Measurements from ENCODE around the gene CYP20A1. TPM values are rescaled to one million over a fixed set of nuclear protein-coding genes. Genes with fewer than 3 reads are reported as not detected.
"Not testable (repeated sequence)": the region's sequence is repeated elsewhere in the genome, so short reads cannot be mapped to it uniquely, and the experiment has no call there.

The CYP20A1 gene
- total RNA-seq (2021; ENCODE audit: unreplicated experiment) (19.8 TPM), Bru-seq, nascent RNA (percentile 77 among the genes with signal in this experiment), BruChase-seq, experiment 1, labeled RNA remaining after a 2-hour chase (percentile 71 among the genes with signal in this experiment), BruChase-seq, experiment 2, labeled RNA remaining after a 6-hour chase (percentile 78 among the genes with signal in this experiment)
- 11.3 TPM for polyA plus RNA-seq (2012; ENCODE audit: insufficient read length)
- long read RNA-seq, transcript CYP20A1-201 (13 exons, 1,949 nt), result major isoform, 19 of 50 reads
- long read RNA-seq, transcript CYP20A1-207 (11 exons, 1,359 nt), result minor isoform, 5 of 50 reads
- long read RNA-seq, partial matches to known transcripts, result 1 of 50 reads
- long read RNA-seq, other reads (novel, unspliced or antisense), result 22 of 50 reads

DNA sequence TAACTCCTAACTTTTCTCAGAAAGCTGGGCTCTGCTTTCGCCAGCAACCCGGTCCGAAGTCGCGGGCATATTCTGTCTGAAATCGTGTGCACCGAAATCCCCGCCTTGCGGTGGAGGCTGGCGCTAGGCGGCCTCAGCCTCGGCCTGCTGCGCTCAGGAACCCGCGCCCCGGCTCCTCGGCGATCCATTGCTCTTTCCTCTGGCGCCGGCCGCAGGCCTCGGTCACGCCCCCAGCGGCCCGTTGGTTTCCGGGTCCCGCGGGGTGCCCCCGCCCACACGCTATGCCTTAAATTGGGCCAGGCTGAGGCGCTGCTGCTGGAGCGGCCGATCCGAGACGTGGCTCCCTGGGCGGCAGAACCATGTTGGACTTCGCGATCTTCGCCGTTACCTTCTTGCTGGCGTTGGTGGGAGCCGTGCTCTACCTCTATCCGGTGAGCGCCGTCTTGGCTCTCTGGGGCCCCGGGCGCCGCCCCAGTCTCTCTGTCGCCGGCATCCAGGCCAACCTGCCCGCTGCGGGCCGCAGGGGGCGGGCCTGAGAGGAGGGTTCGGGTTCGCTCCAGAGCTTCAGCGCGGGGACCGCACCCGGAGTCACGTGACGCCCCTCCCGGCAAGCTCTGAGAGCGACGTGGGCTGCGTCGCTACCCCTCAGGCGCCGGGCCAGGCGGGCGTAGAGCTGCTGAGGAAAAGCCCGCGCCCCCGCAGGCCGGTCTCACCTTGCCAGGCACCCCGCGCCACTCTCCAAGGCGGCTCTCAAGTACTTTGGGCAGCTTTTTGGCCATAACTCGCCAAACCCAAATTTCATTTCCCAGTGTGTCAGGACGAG, at the start of gene CYP20A1:
Gene CYP20A1 (plus strand): TSS at position 315 of the 823 bp plus-strand sequence. CDS start 45 bp downstream, at position 360.
- no TSS peak for BruUV-seq (replicated peaks)
- peak; percentile 80 for DNase-seq (ENCODE audit: low read depth, low spot score)
- intact Hi-C loops (cut with micrococcal nuclease; ENCODE audit: unreplicated experiment), result no loop called here
- peak within 1 kb of the TSS; percentile 95 for H3K27ac ChIP-seq (ENCODE audit: low read length)
- in situ Hi-C loops (cut with HindIII; ENCODE audit: low pct_unique_long_range_greater_than_20kb, low sequenced_read_pairs), result no loop called here
- peak; percentile 95 for ATAC-seq
- H3K4me3 ChIP-seq (ENCODE audit: low read depth in 2 of 2, low read length in 2 of 2), result peak within 1 kb of the TSS; percentile 92 to 100
- POLR2A ChIA-PET, result interaction anchor here (0.9 to 1.0 kb wide), 2 partner anchors 11 to 171 kb away, joined by 3 to 4 read pairs; no protein-coding TSS in a partner anchor
- H3K4me1 ChIP-seq (ENCODE audit: control insufficient read depth, insufficient read depth, low read length), result peaks cover 15% of the 10 kb centered on the region
- no peaks in the 10 kb centered on the region for H3K27me3 ChIP-seq (ENCODE audit: control insufficient read depth, insufficient read depth, low read length)
- CTCF ChIA-PET, result interaction anchor here (0.5 kb wide), 1 partner anchor 24 kb away, joined by 8 read pairs; no protein-coding TSS in a partner anchor
- TF ChIP-seq TCF7L2 (IDR thresholded peaks at IDR 0.05; ENCODE audit: low read depth, low read length) (0 out of 2 replicates have a peak, but pooled peaks have one; percentile 48), SIN3A (IDR thresholded peaks at IDR 0.05; ENCODE audit: borderline replicate concordance, insufficient read depth, low read depth, low read length) (peak; percentile 78; the same call in 1 of the 2 replicates), POLR2AphosphoS5 (IDR thresholded peaks at IDR 0.05; ENCODE audit: low read depth, low read length) (peak; percentile 96)
- TF ChIP-seq, protein P1, sequence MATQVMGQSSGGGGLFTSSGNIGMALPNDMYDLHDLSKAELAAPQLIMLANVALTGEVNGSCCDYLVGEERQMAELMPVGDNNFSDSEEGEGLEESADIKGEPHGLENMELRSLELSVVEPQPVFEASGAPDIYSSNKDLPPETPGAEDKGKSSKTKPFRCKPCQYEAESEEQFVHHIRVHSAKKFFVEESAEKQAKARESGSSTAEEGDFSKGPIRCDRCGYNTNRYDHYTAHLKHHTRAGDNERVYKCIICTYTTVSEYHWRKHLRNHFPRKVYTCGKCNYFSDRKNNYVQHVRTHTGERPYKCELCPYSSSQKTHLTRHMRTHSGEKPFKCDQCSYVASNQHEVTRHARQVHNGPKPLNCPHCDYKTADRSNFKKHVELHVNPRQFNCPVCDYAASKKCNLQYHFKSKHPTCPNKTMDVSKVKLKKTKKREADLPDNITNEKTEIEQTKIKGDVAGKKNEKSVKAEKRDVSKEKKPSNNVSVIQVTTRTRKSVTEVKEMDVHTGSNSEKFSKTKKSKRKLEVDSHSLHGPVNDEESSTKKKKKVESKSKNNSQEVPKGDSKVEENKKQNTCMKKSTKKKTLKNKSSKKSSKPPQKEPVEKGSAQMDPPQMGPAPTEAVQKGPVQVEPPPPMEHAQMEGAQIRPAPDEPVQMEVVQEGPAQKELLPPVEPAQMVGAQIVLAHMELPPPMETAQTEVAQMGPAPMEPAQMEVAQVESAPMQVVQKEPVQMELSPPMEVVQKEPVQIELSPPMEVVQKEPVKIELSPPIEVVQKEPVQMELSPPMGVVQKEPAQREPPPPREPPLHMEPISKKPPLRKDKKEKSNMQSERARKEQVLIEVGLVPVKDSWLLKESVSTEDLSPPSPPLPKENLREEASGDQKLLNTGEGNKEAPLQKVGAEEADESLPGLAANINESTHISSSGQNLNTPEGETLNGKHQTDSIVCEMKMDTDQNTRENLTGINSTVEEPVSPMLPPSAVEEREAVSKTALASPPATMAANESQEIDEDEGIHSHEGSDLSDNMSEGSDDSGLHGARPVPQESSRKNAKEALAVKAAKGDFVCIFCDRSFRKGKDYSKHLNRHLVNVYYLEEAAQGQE (IDR thresholded peaks at IDR 0.05; ENCODE audit: insufficient read depth in 1 of 2, low read depth in 2 of 2, low read length in 1 of 2), result 0 out of 4 replicates have a peak, but pooled peaks of 1 of the 2 experiments have one; percentile 33
- TF ChIP-seq, protein P2, sequence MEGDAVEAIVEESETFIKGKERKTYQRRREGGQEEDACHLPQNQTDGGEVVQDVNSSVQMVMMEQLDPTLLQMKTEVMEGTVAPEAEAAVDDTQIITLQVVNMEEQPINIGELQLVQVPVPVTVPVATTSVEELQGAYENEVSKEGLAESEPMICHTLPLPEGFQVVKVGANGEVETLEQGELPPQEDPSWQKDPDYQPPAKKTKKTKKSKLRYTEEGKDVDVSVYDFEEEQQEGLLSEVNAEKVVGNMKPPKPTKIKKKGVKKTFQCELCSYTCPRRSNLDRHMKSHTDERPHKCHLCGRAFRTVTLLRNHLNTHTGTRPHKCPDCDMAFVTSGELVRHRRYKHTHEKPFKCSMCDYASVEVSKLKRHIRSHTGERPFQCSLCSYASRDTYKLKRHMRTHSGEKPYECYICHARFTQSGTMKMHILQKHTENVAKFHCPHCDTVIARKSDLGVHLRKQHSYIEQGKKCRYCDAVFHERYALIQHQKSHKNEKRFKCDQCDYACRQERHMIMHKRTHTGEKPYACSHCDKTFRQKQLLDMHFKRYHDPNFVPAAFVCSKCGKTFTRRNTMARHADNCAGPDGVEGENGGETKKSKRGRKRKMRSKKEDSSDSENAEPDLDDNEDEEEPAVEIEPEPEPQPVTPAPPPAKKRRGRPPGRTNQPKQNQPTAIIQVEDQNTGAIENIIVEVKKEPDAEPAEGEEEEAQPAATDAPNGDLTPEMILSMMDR (IDR thresholded peaks at IDR 0.05), result peak; percentile 57
- H3K9me3 ChIP-seq (ENCODE audit: control insufficient read depth, insufficient read depth, low read depth, low read length), result no peaks in the 10 kb centered on the region
- H3K36me3 ChIP-seq (ENCODE audit: control insufficient read depth, insufficient read depth, low read length), result no peaks in the 10 kb centered on the region; the same call in 1 of the 2 replicates

DNA sequence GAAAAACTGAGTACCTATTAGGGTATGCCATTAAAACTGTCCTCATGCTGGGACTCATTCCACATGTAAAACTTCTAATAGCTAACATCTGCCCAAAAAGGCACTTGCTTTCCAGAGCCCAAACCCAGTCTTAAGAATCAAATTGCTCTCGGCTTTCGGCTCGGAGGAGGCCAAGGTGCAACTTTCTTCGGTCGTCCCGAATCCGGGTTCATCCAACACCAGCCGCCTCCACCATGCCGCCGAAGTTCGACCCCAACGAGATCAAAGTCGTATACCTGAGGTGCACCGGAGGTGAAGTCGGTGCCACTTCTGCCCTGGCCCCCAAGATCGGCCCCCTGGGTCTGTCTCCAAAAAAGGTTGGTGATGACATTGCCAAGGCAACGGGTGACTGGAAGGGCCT, 48.3 kb upstream of the CYP20A1 start:
- POLR2A ChIA-PET; H3K4me3 ChIP-seq (ENCODE audit: low read depth in 2 of 2, low read length in 2 of 2); H3K27ac ChIP-seq (ENCODE audit: low read length); CTCF ChIA-PET; H3K36me3 ChIP-seq (ENCODE audit: control insufficient read depth, insufficient read depth, low read length); DNase-seq (ENCODE audit: low read depth, low spot score); intact Hi-C loops (cut with micrococcal nuclease; ENCODE audit: unreplicated experiment); ATAC-seq; H3K27me3 ChIP-seq (ENCODE audit: control insufficient read depth, insufficient read depth, low read length); H3K9me3 ChIP-seq (ENCODE audit: control insufficient read depth, insufficient read depth, low read depth, low read length); in situ Hi-C loops (cut with HindIII; ENCODE audit: low pct_unique_long_range_greater_than_20kb, low sequenced_read_pairs); BruUV-seq (replicated peaks); H3K4me1 ChIP-seq (ENCODE audit: control insufficient read depth, insufficient read depth, low read length): not testable (repeated sequence)

DNA sequence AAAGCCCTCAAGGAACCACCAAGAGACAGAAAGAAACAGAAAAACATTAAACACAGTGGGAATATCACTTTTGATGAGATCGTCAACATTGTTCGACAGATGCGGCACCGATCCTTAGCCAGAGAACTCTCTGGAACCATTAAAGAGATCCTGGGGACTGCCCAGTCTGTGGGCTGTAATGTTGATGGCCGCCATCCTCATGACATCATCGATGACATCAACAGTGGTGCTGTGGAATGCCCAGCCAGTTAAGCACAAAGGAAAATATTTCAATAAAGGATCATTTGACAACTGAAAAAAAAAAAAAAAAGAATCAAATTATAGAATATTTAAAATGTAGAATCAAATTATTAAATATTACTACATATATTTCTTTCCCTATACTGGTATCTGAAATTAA, 47.8 kb upstream of the CYP20A1 start:
- BruUV-seq (replicated peaks); H3K36me3 ChIP-seq (ENCODE audit: control insufficient read depth, insufficient read depth, low read length); intact Hi-C loops (cut with micrococcal nuclease; ENCODE audit: unreplicated experiment); in situ Hi-C loops (cut with HindIII; ENCODE audit: low pct_unique_long_range_greater_than_20kb, low sequenced_read_pairs); H3K27ac ChIP-seq (ENCODE audit: low read length); H3K4me1 ChIP-seq (ENCODE audit: control insufficient read depth, insufficient read depth, low read length); POLR2A ChIA-PET; CTCF ChIA-PET; ATAC-seq; H3K9me3 ChIP-seq (ENCODE audit: control insufficient read depth, insufficient read depth, low read depth, low read length); H3K4me3 ChIP-seq (ENCODE audit: low read depth in 2 of 2, low read length in 2 of 2); DNase-seq (ENCODE audit: low read depth, low spot score); H3K27me3 ChIP-seq (ENCODE audit: control insufficient read depth, insufficient read depth, low read length): not testable (repeated sequence)
